Parietal lobe (tissue), 2 donors: ENCODE measurements around the gene RBMS2. TPM values are rescaled to one million over a fixed set of nuclear protein-coding genes. Genes with fewer than 3 reads are reported as not detected.

Experiments used
- small RNA-seq: library from RNA; depleted of rRNA; stranded (forward); fragments of <200 nt; gene quantifications from one replicate; pipeline ENCODE3, GENCODE V24; 2014; ENCODE audit warnings: low replicate concordance
- total RNA-seq: library from RNA; depleted of rRNA; stranded (reverse); fragments of >200 nt; gene quantifications from one replicate; pipeline ENCODE4 v1.2.3, GENCODE V29; 2014

RBMS2 gene, protein sequence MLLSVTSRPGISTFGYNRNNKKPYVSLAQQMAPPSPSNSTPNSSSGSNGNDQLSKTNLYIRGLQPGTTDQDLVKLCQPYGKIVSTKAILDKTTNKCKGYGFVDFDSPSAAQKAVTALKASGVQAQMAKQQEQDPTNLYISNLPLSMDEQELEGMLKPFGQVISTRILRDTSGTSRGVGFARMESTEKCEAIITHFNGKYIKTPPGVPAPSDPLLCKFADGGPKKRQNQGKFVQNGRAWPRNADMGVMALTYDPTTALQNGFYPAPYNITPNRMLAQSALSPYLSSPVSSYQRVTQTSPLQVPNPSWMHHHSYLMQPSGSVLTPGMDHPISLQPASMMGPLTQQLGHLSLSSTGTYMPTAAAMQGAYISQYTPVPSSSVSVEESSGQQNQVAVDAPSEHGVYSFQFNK
- total RNA-seq, result 6.3 TPM

DNA sequence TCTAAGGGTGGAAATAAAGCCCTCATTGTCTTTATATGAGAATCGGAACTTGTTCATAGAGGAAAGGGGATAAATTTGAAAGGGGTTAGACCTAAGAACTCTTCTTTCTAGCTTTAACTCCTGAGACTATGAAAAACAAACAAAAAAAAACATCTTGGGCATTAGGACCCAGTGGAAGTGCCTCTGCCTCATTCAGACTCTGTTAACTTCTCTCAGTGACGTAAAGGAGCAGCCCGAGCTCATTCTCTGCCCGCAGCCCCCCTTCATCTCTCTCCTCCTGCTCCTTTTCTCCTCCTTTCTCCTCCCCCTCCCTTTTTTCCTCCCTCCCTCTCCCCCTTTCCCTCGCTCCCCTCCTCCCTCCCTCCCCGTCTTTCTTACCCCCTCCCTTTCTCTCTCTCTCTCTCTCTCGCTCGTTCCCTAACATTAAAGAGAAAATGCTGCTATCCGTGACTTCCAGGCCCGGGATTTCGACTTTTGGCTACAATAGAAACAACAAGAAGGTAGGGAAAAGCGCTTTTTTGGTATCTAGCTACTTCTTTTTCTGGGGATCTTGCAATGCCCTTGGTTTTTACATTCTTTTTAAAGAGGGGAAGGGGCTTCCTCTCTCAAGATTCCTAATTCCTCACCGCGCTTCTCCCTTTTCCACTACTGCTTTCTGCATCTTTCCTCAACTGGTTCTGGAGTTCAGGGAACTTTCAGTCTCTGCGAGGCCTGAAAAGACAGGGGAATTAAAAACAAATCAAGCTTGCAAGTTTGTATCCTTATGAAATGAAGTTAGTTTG, at the start of gene RBMS2:
Gene RBMS2, plus strand, starts transcription at position 231 of the 782 bp plus-strand sequence. Its CDS starts 204 bp downstream, at position 435.

DNA sequence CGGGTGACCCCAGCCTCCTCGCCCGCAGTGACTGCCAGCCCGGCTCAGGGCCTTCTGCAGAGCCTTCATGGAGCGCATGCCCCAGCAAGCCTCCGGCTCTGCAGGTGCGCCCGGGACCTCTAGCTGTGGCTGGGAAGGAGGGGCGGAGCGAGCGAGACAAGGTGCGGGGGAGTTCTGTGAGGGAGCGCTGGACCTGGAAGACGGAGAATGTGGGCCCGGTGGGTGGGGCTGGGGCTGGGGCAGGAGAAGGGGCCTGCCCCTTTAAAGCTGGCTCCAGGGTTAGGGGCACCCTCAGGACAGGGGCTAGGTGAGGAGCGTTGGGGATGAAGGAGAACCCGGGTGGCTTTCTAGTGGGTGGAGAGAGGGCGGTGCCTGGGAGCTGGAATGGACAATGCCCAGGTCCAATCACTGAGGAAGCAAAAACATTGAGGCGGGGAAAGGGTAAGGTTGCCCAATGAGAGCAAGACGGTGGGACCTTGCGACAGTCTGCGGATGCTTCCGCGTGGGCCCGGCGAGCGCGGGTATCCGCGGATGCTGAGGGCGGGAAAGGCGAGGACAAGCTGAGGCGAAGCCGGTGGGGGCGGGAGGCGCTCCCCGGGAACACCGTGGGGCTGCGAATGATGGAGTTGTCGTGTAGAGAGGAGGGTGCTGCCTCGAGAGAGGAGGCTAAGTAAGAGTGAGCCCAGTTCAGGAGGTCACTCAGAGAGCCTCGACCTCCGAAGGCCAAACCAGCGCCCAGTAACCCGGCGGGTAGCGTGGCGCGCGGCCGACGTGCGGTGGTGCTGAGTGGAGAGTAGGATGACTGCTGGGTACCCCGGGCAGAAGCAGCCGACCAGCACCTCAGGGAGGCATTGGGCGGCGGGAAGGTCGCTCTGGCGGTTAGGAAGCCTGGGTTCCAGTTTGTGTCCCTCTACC, 33.3 kb upstream of the RBMS2 start, which contains the start of gene GLS2:
Gene GLS2, minus strand, starts transcription at position 121 of the 915 bp plus-strand sequence. Its CDS starts 43 bp downstream, at position 78.

DNA sequence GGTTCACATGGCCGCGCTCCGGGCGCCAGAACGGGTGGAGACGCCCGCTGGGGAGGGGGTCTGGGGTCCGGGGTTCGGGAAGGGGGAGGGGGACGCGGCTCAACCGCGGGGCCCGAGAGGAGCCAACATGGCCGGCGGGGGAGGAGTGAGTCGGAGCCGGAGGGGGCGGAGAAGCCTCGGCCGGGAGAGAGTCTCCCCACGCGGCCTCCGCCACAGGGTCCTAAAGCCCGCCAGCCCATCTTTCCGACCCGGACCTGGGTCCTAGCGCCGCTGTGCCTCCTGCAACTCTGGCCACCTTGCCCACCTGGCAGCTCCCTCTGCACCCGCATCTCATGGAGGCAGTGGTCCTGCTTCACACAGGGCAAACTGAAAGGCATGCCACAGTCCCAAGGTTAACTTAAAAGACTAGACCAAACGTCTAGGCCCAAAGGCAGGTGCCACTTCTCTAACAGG, 108.6 kb downstream of the RBMS2 start, which contains the start of gene BAZ2A:
Gene BAZ2A, minus strand, starts transcription at position 147 of the 453 bp plus-strand sequence. CDS start 12,796 bp downstream, outside the sequence.

Small RNAs within 50 kb of the gene (small RNA-seq; reads per million reads assigned to genes)
- gene RNU6-343P, result not detected
- 4,837 reads per million, percentile 100 among the genes with 10 or more reads in this experiment for gene SNORD59A

Other genes starting within 250 kb of the RBMS2 start
- gene CS, start 221.5 kb upstream of the RBMS2 start, total RNA-seq, result 149 TPM
- 51.6 TPM for gene CNPY2, start 205.8 kb upstream of the RBMS2 start, total RNA-seq
- gene PAN2, start 187.8 kb upstream of the RBMS2 start, total RNA-seq, result 54.8 TPM
- gene IL23A, start 182.9 kb upstream of the RBMS2 start, total RNA-seq, result not detected
- gene STAT2, start 161.7 kb upstream of the RBMS2 start, total RNA-seq, result 115 TPM
- gene APOF, start 159.0 kb upstream of the RBMS2 start, total RNA-seq, result not detected
- 5.3 TPM for gene TIMELESS, start 72.4 kb upstream of the RBMS2 start, total RNA-seq
- gene MIP, start 67.2 kb upstream of the RBMS2 start, total RNA-seq, result not detected
- 6.3 TPM for gene SPRYD4, start 53.2 kb upstream of the RBMS2 start, total RNA-seq
- 6.3 TPM for gene GLS2, start 33.7 kb upstream of the RBMS2 start, total RNA-seq
- gene BAZ2A, start 108.5 kb downstream of the RBMS2 start, total RNA-seq, result 46.6 TPM
- 335 TPM for gene ATP5F1B, start 124.2 kb downstream of the RBMS2 start, total RNA-seq
- 83.9 TPM for gene PTGES3, start 166.5 kb downstream of the RBMS2 start, total RNA-seq
- 1,016 TPM for gene NACA, start 203.5 kb downstream of the RBMS2 start, total RNA-seq
- 31.0 TPM for gene PRIM1, start 230.5 kb downstream of the RBMS2 start, total RNA-seq
- gene HSD17B6, start 241.5 kb downstream of the RBMS2 start, total RNA-seq, result 1.6 TPM